ENCODE results near the gene PIEZO1. TPM values are rescaled to one million over a fixed set of nuclear protein-coding genes. Genes with fewer than 3 reads are reported as not detected.

The PIEZO1 gene
- total and polyA plus RNA-seq, 2 experiments from 2014 or later: 30.4 to 70.1 TPM

- Histone ChIP-seq H3K9me2 (ENCODE audit: insufficient read depth) (no peaks in the 10 kb centered on the region), H3K4me1 (ENCODE audit: insufficient read depth) (no peaks in the 10 kb centered on the region; the same call in 1 of the 2 replicates), H3K79me2 (replicated peaks; ENCODE audit: insufficient read depth) (no peaks in the 10 kb centered on the region), H3K36me3 (ENCODE audit: insufficient read depth) (no peaks in the 10 kb centered on the region), H4K20me1 (replicated peaks; ENCODE audit: insufficient read depth) (no peaks in the 10 kb centered on the region), H3K4me2 (no peak overlapping the region), H3K27me3 (ENCODE audit: insufficient read depth) (no peaks in the 10 kb centered on the region), H2AFZ (no peak overlapping the region), H3F3A (replicated peaks; ENCODE audit: low read depth) (0 out of 2 replicates have a peak, but pooled peaks cover 5% of the 10 kb centered on the region), H3K4me3 (no peak overlapping the region), H3K27ac (ENCODE audit: low read depth) (no peak overlapping the region)
- H3K36me3 Mint-ChIP-seq (ENCODE audit: low read depth): peaks cover 3% of the 10 kb centered on the region; the same call in 1 of the 3 replicates
- no peak overlapping the region for H3K27ac Mint-ChIP-seq
- H3K9me3 Mint-ChIP-seq: no peaks in the 10 kb centered on the region
- H3K4me1 Mint-ChIP-seq: peaks cover 14% of the 10 kb centered on the region
- H3K27me3 Mint-ChIP-seq (ENCODE audit: insufficient read depth, low read depth, poor library complexity): peaks cover 9% of the 10 kb centered on the region
- TF ChIP-seq POLR2AphosphoS5 (IDR thresholded peaks at IDR 0.05; ENCODE audit: low read depth): no peak
- no peak for TF ChIP-seq EZH2 (IDR thresholded peaks at IDR 0.05; ENCODE audit: low read depth, unreplicated experiment)
- TF ChIP-seq JUNB (IDR thresholded peaks at IDR 0.05; ENCODE audit: unreplicated experiment): no peak
- no peak for TF ChIP-seq STAT1 (IDR thresholded peaks at IDR 0.05; ENCODE audit: unreplicated experiment)
- no peak for TF ChIP-seq ETS1 (IDR thresholded peaks at IDR 0.05)
- TF ChIP-seq, protein P1, sequence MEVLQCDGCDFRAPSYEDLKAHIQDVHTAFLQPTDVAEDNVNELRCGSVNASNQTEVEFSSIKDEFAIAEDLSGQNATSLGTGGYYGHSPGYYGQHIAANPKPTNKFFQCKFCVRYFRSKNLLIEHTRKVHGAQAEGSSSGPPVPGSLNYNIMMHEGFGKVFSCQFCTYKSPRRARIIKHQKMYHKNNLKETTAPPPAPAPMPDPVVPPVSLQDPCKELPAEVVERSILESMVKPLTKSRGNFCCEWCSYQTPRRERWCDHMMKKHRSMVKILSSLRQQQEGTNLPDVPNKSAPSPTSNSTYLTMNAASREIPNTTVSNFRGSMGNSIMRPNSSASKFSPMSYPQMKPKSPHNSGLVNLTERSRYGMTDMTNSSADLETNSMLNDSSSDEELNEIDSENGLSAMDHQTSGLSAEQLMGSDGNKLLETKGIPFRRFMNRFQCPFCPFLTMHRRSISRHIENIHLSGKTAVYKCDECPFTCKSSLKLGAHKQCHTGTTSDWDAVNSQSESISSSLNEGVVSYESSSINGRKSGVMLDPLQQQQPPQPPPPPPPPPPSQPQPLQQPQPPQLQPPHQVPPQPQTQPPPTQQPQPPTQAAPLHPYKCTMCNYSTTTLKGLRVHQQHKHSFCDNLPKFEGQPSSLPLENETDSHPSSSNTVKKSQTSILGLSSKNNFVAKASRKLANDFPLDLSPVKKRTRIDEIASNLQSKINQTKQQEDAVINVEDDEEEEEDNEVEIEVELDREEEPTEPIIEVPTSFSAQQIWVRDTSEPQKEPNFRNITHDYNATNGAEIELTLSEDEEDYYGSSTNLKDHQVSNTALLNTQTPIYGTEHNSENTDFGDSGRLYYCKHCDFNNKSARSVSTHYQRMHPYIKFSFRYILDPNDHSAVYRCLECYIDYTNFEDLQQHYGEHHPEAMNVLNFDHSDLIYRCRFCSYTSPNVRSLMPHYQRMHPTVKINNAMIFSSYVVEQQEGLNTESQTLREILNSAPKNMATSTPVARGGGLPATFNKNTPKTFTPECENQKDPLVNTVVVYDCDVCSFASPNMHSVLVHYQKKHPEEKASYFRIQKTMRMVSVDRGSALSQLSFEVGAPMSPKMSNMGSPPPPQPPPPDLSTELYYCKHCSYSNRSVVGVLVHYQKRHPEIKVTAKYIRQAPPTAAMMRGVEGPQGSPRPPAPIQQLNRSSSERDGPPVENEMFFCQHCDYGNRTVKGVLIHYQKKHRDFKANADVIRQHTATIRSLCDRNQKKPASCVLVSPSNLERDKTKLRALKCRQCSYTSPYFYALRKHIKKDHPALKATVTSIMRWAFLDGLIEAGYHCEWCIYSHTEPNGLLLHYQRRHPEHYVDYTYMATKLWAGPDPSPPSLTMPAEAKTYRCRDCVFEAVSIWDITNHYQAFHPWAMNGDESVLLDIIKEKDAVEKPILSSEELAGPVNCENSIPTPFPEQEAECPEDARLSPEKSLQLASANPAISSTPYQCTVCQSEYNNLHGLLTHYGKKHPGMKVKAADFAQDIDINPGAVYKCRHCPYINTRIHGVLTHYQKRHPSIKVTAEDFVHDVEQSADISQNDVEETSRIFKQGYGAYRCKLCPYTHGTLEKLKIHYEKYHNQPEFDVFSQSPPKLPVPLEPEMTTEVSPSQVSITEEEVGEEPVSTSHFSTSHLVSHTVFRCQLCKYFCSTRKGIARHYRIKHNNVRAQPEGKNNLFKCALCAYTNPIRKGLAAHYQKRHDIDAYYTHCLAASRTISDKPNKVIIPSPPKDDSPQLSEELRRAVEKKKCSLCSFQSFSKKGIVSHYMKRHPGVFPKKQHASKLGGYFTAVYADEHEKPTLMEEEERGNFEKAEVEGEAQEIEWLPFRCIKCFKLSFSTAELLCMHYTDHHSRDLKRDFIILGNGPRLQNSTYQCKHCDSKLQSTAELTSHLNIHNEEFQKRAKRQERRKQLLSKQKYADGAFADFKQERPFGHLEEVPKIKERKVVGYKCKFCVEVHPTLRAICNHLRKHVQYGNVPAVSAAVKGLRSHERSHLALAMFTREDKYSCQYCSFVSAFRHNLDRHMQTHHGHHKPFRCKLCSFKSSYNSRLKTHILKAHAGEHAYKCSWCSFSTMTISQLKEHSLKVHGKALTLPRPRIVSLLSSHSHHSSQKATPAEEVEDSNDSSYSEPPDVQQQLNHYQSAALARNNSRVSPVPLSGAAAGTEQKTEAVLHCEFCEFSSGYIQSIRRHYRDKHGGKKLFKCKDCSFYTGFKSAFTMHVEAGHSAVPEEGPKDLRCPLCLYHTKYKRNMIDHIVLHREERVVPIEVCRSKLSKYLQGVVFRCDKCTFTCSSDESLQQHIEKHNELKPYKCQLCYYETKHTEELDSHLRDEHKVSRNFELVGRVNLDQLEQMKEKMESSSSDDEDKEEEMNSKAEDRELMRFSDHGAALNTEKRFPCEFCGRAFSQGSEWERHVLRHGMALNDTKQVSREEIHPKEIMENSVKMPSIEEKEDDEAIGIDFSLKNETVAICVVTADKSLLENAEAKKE (CRISPR knock-in tag; IDR thresholded peaks at IDR 0.05): no peak
- no peak for TF ChIP-seq CREB1 (CRISPR knock-in tag; IDR thresholded peaks at IDR 0.05; ENCODE audit: low read depth)
- no peak for TF ChIP-seq ZNF331 (CRISPR knock-in tag; IDR thresholded peaks at IDR 0.05; ENCODE audit: low read depth)
- no peak for TF ChIP-seq CTCF (conservative IDR thresholded peaks at IDR 0.05; ENCODE audit: low read depth in 2 of 2)
- TF ChIP-seq EZH2phosphoT487 (IDR thresholded peaks at IDR 0.05; ENCODE audit: unreplicated experiment): no peak
- TF ChIP-seq NANOG (IDR thresholded peaks at IDR 0.05; ENCODE audit: borderline replicate concordance): no peak
- TF ChIP-seq, protein P2, sequence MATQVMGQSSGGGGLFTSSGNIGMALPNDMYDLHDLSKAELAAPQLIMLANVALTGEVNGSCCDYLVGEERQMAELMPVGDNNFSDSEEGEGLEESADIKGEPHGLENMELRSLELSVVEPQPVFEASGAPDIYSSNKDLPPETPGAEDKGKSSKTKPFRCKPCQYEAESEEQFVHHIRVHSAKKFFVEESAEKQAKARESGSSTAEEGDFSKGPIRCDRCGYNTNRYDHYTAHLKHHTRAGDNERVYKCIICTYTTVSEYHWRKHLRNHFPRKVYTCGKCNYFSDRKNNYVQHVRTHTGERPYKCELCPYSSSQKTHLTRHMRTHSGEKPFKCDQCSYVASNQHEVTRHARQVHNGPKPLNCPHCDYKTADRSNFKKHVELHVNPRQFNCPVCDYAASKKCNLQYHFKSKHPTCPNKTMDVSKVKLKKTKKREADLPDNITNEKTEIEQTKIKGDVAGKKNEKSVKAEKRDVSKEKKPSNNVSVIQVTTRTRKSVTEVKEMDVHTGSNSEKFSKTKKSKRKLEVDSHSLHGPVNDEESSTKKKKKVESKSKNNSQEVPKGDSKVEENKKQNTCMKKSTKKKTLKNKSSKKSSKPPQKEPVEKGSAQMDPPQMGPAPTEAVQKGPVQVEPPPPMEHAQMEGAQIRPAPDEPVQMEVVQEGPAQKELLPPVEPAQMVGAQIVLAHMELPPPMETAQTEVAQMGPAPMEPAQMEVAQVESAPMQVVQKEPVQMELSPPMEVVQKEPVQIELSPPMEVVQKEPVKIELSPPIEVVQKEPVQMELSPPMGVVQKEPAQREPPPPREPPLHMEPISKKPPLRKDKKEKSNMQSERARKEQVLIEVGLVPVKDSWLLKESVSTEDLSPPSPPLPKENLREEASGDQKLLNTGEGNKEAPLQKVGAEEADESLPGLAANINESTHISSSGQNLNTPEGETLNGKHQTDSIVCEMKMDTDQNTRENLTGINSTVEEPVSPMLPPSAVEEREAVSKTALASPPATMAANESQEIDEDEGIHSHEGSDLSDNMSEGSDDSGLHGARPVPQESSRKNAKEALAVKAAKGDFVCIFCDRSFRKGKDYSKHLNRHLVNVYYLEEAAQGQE (IDR thresholded peaks at IDR 0.05; ENCODE audit: unreplicated experiment): no peak
- no peak for TF ChIP-seq ZNF114 (CRISPR knock-in tag; IDR thresholded peaks at IDR 0.05)
- no peak overlapping the region for H3K4me3 Mint-ChIP-seq
- ATAC-seq (no peak), DNase-seq (ENCODE audit: low spot score) (no peak)
Observed at GRCh38 chr16:88749358-88749757, 35.7 kb downstream of the PIEZO1 start.

All from GM23338 (cell line).